Lower lobe of right lung (tissue), 2 donors: ENCODE data around the gene ARFIP2. TPM values are rescaled to one million over a fixed set of nuclear protein-coding genes. Genes with fewer than 3 reads are reported as not detected.

Experiments
- ATAC-seq, 2 donors: fragments of 200-7000 bp; cut with Tn5 transposase; one replicate each; pipeline ENCODE4 v1.9.1; 2020 to 2022; ENCODE audit warnings: mild to moderate bottlenecking in 2 of 2, moderate library complexity in 2 of 2
- DNase-seq: peaks from one replicate; pipeline ENCODE4 v3.0.0-alpha.2; 2020
- H3K27ac ChIP-seq: fragments of 200-600 bp; one replicate; pipeline ENCODE4 v1.8.0; 2022
- H3K27me3 ChIP-seq: fragments of 200-600 bp; one replicate; pipeline ENCODE4 v1.8.0; 2022; ENCODE audit warnings: low read depth
- H3K36me3 ChIP-seq: fragments of 200-600 bp; one replicate; pipeline ENCODE4 v1.8.0; 2022; ENCODE audit warnings: mild to moderate bottlenecking
- H3K4me1 ChIP-seq: fragments of 200-600 bp; one replicate; pipeline ENCODE4 v1.8.0; 2022
- H3K4me3 ChIP-seq: fragments of 200-600 bp; one replicate; pipeline ENCODE4 v1.8.0; 2022; ENCODE audit warnings: mild to moderate bottlenecking
- H3K9me3 ChIP-seq: fragments of 200-600 bp; one replicate; pipeline ENCODE4 v1.8.0; 2022
- intact Hi-C: fragments of 100-400 bp; cut with DNase I; formaldehyde crosslinking; loops from one replicate; pipeline ENCODE4 v1.11.0; 2022
- total RNA-seq: library from RNA; stranded (reverse); fragmentation: NEBNext Ultra II Directional; extraction: Animal tissue kit (Norgen Biotek cat#: 25700); gene quantifications from one replicate; pipeline ENCODE4 v1.2.1, GENCODE V29; 2021
- TF ChIP-seq, protein P1 (sequence below): fragments of 200-600 bp; IDR thresholded peaks from one replicate; pipeline ENCODE4 v1.8.0; 2022; ENCODE audit warnings: antibody characterized with exemption, mild to moderate bottlenecking
- donor health status: DM: no; HTN: yes; CAD: no; lungs with severe emphysema.

Gene ARFIP2
- total RNA-seq, 1 donor from 2014 or later: 38.8 TPM

DNA sequence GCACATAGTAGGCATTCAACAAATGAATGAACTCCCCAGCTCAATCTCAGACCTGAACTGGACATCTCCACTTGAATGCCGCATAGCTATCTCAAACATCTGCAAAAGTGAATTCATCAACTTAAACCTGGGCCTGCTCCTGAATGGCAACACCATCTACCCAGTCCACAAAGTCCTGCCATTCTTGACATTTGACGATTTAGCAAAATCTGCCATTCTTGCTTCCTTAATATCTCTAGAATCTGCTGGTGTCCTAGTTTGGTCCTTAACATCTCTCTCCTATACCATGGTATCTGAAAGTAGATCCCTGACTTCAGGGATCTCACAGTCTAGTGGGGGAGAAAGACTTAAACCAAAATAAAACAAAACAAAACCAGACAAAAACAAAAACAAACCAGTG is 28.0 kb downstream of the ARFIP2 start:
- Histone ChIP-seq H3K27ac (no peak overlapping the region), H3K4me1 (no peaks in the 10 kb centered on the region), H3K9me3 (no peaks in the 10 kb centered on the region), H3K4me3 (no peak overlapping the region), H3K36me3 (peaks cover 98% of the 10 kb centered on the region), H3K27me3 (no peaks in the 10 kb centered on the region)
- no peak for DNase-seq
- no peak for ATAC-seq
- intact Hi-C loops: no loop called here
- TF ChIP-seq, protein P1, sequence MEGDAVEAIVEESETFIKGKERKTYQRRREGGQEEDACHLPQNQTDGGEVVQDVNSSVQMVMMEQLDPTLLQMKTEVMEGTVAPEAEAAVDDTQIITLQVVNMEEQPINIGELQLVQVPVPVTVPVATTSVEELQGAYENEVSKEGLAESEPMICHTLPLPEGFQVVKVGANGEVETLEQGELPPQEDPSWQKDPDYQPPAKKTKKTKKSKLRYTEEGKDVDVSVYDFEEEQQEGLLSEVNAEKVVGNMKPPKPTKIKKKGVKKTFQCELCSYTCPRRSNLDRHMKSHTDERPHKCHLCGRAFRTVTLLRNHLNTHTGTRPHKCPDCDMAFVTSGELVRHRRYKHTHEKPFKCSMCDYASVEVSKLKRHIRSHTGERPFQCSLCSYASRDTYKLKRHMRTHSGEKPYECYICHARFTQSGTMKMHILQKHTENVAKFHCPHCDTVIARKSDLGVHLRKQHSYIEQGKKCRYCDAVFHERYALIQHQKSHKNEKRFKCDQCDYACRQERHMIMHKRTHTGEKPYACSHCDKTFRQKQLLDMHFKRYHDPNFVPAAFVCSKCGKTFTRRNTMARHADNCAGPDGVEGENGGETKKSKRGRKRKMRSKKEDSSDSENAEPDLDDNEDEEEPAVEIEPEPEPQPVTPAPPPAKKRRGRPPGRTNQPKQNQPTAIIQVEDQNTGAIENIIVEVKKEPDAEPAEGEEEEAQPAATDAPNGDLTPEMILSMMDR: no peak

DNA sequence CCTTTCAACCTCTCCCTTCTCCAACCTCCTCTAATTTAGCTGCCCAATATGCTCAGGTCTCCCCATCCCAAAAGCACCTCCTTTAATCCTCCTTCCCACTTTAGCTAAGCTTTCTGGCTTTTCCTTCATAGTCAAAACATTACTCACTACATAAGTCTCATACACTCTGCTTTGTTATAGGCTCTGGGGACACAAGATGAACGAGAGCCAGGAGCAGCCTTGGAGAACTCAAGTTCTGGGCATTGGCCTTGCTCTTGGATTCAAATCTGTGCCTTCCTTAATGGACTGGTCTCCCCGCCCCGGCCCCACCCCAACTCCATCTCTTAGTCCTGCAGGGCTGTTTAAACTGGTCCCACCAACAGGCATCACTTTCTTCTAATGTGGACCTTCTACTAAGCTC is 28.9 kb downstream of the ARFIP2 start:
- no peaks in the 10 kb centered on the region for H3K27me3 ChIP-seq
- TF ChIP-seq, protein P1: no peak
- H3K27ac ChIP-seq: no peak overlapping the region
- no peaks in the 10 kb centered on the region for H3K9me3 ChIP-seq
- H3K36me3 ChIP-seq: peaks cover 94% of the 10 kb centered on the region
- ATAC-seq (no peak), DNase-seq (no peak)
- H3K4me1 ChIP-seq: no peaks in the 10 kb centered on the region
- intact Hi-C loops: no loop called here
- no peak overlapping the region for H3K4me3 ChIP-seq

DNA sequence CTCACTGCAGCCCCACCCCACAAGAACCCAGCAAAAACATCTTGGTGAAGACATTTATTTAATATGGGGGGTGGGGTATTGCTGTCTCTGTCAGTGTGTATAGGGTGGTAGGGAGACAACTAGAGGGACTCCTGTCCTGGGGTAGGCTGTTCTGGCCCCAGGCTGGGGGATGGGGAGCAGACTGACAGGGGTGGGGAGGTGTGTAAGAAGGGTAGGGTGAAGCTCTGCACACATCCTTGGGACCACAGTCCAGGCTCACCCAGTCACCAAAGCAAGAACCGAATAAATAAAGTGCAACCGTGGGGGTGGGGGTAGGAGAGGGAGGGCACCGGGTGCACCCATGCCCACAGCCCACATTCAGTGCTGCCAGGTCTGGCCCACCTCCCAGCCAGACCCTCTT is 32.6 kb downstream of the ARFIP2 start:
- H3K36me3 ChIP-seq: peaks cover 57% of the 10 kb centered on the region
- no peaks in the 10 kb centered on the region for H3K4me1 ChIP-seq
- no peak for ATAC-seq
- DNase-seq: no peak
- H3K27ac ChIP-seq: no peak overlapping the region
- TF ChIP-seq, protein P1: no peak
- intact Hi-C loops: no loop called here
- no peak overlapping the region for H3K4me3 ChIP-seq
- H3K9me3 ChIP-seq: no peaks in the 10 kb centered on the region
- no peaks in the 10 kb centered on the region for H3K27me3 ChIP-seq

DNA sequence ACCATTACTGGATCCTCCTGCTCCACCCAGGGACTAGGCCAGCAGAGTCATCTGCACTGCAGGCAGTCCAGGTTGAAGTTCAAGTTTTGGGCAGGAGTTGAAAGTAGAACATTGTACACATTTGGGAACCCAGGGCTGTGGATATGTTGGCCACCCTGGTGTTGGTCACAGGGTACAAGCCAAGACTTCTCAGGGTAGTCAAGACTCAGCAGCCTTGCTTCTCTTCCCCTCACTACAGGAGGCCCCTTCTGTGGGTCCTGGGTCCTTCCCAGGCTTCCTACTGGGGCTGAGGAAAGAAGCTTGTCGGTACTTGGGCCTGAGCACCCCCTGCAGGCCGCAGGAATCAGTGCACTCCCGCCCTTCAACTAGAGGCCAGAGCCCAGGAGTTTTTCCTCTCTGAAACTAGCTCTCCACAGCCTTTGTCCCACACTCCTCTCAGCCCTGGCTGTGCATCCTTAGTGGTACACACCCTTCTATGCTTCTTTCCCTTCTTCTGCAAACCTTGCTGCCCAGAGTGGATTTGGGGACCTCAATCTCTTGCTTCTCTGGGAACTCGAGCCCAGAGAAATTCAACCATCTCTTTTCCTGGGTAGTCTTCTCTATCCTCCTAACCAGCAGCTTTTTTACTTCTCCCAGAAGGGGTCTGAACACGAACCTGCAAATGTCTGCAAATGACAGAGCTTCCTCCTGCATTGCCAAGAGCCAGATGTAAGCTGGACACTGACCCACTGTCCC is 37.7 kb downstream of the ARFIP2 start:
- Histone ChIP-seq H3K4me1 (peaks cover 16% of the 10 kb centered on the region), H3K27ac (no peak overlapping the region), H3K36me3 (peaks cover 6% of the 10 kb centered on the region), H3K9me3 (no peaks in the 10 kb centered on the region), H3K27me3 (no peaks in the 10 kb centered on the region), H3K4me3 (no peak overlapping the region)
- DNase-seq (peak; percentile 62), ATAC-seq (peak; percentile 84 to 87)
- intact Hi-C loops: loop anchor here (5.0 kb wide), 1 partner anchor 66 kb away; no protein-coding TSS in a partner anchor
- TF ChIP-seq, protein P1: peak; percentile 88

DNA sequence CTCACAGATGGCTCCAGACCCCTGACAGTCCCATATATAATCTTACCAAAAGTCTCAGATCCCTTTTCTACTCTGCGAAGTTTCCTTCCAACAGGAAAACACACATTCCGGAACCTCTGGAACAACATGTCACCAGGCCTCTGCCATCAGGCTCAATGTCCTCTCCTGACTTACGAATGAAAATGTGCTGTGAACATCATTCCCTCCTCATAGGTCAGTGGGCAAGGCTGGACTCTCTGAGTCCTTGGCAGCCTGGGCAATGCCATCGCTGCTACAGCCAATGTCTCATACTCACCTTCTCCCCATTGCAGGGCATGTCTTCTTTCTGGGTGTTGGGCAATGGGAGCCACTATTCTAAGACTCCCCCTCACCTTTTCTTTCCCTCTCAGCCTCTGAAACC is 38.7 kb downstream of the ARFIP2 start:
- H3K4me1 ChIP-seq: peaks cover 16% of the 10 kb centered on the region
- H3K9me3 ChIP-seq: no peaks in the 10 kb centered on the region
- no peak overlapping the region for H3K27ac ChIP-seq
- peaks cover 2% of the 10 kb centered on the region for H3K36me3 ChIP-seq
- no peak overlapping the region for H3K4me3 ChIP-seq
- DNase-seq (no peak), ATAC-seq (no peak)
- H3K27me3 ChIP-seq: no peaks in the 10 kb centered on the region
- intact Hi-C loops: loop anchor here (5.0 kb wide), 1 partner anchor 65 kb away; no protein-coding TSS in a partner anchor
- TF ChIP-seq, protein P1: no peak
